Loucy (cell line): ENCODE results near the gene TEX19.

Experiments used
- CTCF ChIP-seq: fragments of 200-600 bp; sonication (generic); conservative IDR thresholded peaks from 2 replicates; pipeline ENCODE4 v1.5.1; 2014; ENCODE audit warnings: mild to moderate bottlenecking, antibody characterized with exemption, low read length
- EZH2phosphoT487 ChIP-seq: fragments of 200-600 bp; IDR thresholded peaks from 2 replicates; pipeline ENCODE4 v1.6.1; 2018; ENCODE audit warnings: antibody characterized with exemption, mild to moderate bottlenecking, moderate library complexity, borderline replicate concordance

- no peak for TF ChIP-seq CTCF
- TF ChIP-seq EZH2phosphoT487 = no peak
These were observed 19.6 kb downstream of the TEX19 start for GRCh38 chr17:82378741-82379021.
